Measurements from ENCODE around the gene HSF2BP. TPM values are rescaled to one million over a fixed set of nuclear protein-coding genes. Genes with fewer than 3 reads are reported as not detected.

The HSF2BP gene
- total RNA-seq, 1 donor from 2014 or later = 1.0 TPM

GRCh38 chr21:43648171-43648570 lies 11.1 kb downstream of the HSF2BP start:
- H3K27me3 Mint-ChIP-seq (ENCODE audit: unreplicated experiment) = no peaks in the 10 kb centered on the region
- H3K36me3 Mint-ChIP-seq (ENCODE audit: unreplicated experiment) = no peaks in the 10 kb centered on the region
- H3K4me3 Mint-ChIP-seq (ENCODE audit: unreplicated experiment) = no peak overlapping the region
- peaks cover 15% of the 10 kb centered on the region for H3K4me1 Mint-ChIP-seq (ENCODE audit: low read depth, unreplicated experiment)
- no peaks in the 10 kb centered on the region for H3K9me3 Mint-ChIP-seq (ENCODE audit: unreplicated experiment)
- no peak for DNase-seq
- TF ChIP-seq, protein P1, sequence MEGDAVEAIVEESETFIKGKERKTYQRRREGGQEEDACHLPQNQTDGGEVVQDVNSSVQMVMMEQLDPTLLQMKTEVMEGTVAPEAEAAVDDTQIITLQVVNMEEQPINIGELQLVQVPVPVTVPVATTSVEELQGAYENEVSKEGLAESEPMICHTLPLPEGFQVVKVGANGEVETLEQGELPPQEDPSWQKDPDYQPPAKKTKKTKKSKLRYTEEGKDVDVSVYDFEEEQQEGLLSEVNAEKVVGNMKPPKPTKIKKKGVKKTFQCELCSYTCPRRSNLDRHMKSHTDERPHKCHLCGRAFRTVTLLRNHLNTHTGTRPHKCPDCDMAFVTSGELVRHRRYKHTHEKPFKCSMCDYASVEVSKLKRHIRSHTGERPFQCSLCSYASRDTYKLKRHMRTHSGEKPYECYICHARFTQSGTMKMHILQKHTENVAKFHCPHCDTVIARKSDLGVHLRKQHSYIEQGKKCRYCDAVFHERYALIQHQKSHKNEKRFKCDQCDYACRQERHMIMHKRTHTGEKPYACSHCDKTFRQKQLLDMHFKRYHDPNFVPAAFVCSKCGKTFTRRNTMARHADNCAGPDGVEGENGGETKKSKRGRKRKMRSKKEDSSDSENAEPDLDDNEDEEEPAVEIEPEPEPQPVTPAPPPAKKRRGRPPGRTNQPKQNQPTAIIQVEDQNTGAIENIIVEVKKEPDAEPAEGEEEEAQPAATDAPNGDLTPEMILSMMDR (IDR thresholded peaks at IDR 0.05; ENCODE audit: partially characterized antibody, unreplicated experiment) = no peak
- H3K27ac Mint-ChIP-seq (ENCODE audit: unreplicated experiment) = no peak overlapping the region

DNA sequence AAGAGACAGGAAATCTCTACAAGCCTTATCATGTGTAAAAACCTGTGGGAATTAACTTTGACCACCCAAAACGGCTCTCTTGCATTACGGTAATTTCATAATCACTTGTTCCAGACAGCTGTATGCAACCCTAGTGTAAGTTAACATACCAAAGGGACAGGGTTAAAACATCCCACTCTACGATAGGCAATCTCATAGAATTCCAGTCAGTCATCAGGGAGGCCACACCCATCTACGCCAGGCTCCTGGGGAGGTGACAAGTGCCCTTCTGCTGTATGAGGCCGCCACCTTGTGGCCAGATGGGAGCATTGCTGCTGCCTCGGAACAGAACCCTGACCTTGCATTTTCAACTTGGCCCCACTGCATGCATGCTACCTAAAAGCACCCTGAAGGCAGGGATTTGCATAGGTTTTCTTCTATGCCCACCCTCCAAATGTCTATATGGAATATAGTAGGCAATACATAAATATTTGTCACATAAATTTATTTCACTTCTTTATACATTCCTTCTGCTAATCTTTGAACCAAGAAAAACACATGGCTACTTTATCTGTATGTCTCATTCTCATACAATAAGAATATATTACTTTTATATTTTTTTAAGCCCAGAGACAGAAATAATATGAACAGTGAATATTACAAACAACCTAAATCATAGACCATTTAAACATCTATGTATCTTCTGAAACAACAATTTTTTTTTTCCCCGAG lies 12.6 kb downstream of the HSF2BP start:
- TF ChIP-seq, protein P1 (IDR thresholded peaks at IDR 0.05; ENCODE audit: partially characterized antibody, unreplicated experiment) = peak; percentile 99
- Mint-ChIP-seq H3K4me1 (ENCODE audit: low read depth, unreplicated experiment) (peaks cover 15% of the 10 kb centered on the region), H3K36me3 (ENCODE audit: unreplicated experiment) (no peaks in the 10 kb centered on the region), H3K27me3 (ENCODE audit: unreplicated experiment) (no peaks in the 10 kb centered on the region), H3K9me3 (ENCODE audit: unreplicated experiment) (no peaks in the 10 kb centered on the region), H3K4me3 (ENCODE audit: unreplicated experiment) (no peak overlapping the region), H3K27ac (ENCODE audit: unreplicated experiment) (peak overlapping the region; percentile 14)
- peak; percentile 91 for DNase-seq

- TF ChIP-seq, protein P1 (IDR thresholded peaks at IDR 0.05; ENCODE audit: partially characterized antibody, unreplicated experiment) = no peak
- no peak for DNase-seq
- Mint-ChIP-seq H3K36me3 (ENCODE audit: unreplicated experiment) (no peaks in the 10 kb centered on the region), H3K27ac (ENCODE audit: unreplicated experiment) (no peak overlapping the region), H3K4me3 (ENCODE audit: unreplicated experiment) (no peak overlapping the region), H3K9me3 (ENCODE audit: unreplicated experiment) (no peaks in the 10 kb centered on the region), H3K4me1 (ENCODE audit: low read depth, unreplicated experiment) (peaks cover 15% of the 10 kb centered on the region), H3K27me3 (ENCODE audit: unreplicated experiment) (no peaks in the 10 kb centered on the region)
These were observed 13.3 kb downstream of the HSF2BP start for GRCh38 chr21:43645976-43646375.

DNA sequence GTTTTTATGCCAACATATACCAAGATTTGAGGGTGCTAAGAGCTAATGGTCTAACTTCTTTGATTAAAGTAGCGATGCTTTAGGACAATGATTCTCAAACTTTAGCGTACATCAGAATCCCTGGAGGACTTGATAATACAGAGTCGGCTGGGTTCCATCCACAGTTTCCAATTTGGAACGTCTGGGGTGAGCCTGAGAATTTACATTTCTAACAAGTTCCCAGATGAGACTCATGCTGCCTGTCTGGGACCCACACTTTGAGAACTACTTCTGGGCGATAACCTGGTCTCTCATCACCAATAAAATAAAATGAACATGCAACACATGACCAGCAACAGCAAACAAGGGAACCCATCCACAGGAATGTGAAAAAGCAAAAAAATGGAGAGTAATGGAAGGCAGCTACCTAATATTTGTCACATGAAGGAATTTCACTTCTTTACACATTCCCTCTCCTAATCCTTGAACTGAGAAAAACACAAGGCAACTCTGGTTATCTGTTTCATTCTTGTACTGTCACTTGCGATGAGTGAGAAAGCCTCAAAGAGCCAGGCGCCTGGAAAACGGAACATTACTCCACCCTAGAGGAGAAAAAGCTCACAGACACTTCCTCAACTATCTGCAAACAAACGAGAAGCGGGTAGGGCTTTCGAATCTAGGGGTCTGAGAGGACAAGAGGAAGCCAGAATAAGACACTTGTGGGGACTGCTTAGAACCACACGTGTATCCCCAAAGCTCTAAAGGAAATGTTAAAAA lies 14.0 kb downstream of the HSF2BP start:
- Mint-ChIP-seq H3K4me1 (ENCODE audit: low read depth, unreplicated experiment) (peaks cover 15% of the 10 kb centered on the region), H3K27me3 (ENCODE audit: unreplicated experiment) (no peaks in the 10 kb centered on the region), H3K4me3 (ENCODE audit: unreplicated experiment) (no peak overlapping the region), H3K9me3 (ENCODE audit: unreplicated experiment) (no peaks in the 10 kb centered on the region), H3K36me3 (ENCODE audit: unreplicated experiment) (no peaks in the 10 kb centered on the region), H3K27ac (ENCODE audit: unreplicated experiment) (no peak overlapping the region)
- peak; percentile 28 for DNase-seq
- TF ChIP-seq, protein P1 (IDR thresholded peaks at IDR 0.05; ENCODE audit: partially characterized antibody, unreplicated experiment) = no peak

DNA sequence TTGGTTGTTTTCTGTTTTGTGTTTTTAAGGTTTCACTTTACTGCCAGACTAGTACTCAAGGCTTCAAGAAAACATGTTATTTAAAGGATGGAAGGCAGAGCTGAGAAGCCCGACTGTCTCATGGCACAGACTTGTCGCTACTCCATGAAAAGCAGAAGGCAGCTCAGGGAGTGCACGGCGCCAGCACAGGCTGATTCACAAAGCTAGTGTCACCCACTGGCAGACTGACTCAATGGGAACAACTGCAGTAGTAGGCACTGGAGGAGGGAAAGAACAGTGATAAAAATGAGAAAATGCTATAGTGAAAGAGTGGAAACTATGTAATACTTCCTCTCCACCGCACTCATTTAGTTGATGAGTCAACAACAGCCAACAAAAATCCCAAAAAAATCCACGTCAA lies 14.7 kb downstream of the HSF2BP start:
- Mint-ChIP-seq H3K9me3 (ENCODE audit: unreplicated experiment) (no peaks in the 10 kb centered on the region), H3K4me1 (ENCODE audit: low read depth, unreplicated experiment) (peaks cover 15% of the 10 kb centered on the region), H3K27ac (ENCODE audit: unreplicated experiment) (no peak overlapping the region), H3K36me3 (ENCODE audit: unreplicated experiment) (no peaks in the 10 kb centered on the region), H3K27me3 (ENCODE audit: unreplicated experiment) (no peaks in the 10 kb centered on the region), H3K4me3 (ENCODE audit: unreplicated experiment) (no peak overlapping the region)
- no peak for DNase-seq
- TF ChIP-seq, protein P1 (IDR thresholded peaks at IDR 0.05; ENCODE audit: partially characterized antibody, unreplicated experiment) = no peak
